Activated naive CD4-positive, alpha-beta T cell (primary cell): ENCODE data around the gene DNM2.

ENCODE experiments used
- DNase-seq, 4 experiments: peaks; one replicate each; lab custom pipeline; 2025; lab: John Stamatoyannopoulos, UW

The DNM2 gene

GRCh38 chr19:10780368-10780767, 62.5 kb downstream of the DNM2 start:
- no peak for DNase-seq

GRCh38 chr19:10782795-10783194, 64.9 kb downstream of the DNM2 start:
- DNase-seq, result no peak

DNA sequence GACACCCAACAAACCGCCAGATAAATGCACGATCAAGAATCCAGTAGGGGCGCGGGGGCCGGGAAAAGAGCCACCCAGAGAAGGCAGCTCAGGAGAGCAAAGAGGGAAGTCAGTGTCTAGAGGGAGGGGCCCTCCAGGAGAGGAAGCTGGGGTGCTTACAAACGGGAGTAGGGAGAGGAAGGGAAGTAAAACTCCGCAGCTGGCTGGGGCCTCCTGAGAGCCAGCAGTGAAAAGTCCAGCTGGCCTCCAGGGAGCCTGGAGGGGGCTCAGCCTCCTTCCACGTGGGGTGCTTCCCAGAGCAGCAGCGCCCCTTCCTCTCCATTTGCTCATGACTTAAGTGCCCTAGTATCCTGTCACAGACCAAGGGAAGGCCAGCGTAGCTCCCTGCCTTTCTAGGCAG, 66.4 kb downstream of the DNM2 start:
- DNase-seq, result no peak

GRCh38 chr19:10788146-10788545, 70.3 kb downstream of the DNM2 start:
- DNase-seq, result no peak

- DNase-seq, result no peak
Measured at GRCh38 chr19:10789866-10790265, 72.0 kb downstream of the DNM2 start.

GRCh38 chr19:10796653-10797052, 78.8 kb downstream of the DNM2 start:
- DNase-seq, result no peak

DNA sequence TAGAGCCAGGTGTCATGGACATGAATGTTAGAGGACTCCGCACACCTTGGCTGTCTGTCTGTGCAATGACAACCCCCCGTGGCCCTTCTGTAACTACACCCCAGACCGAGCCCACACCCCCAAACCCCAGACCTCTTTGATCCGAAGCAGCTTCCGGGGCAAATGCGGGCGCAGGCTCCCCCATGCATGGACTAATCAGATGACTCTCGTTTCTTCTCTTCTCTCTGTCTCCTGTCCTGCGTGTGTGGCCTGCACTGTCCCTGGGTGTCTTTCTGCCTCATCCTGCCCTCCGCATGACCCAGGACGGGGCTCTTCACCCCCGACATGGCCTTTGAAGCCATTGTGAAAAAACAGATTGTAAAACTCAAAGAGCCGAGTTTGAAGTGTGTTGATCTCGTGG, 79.2 kb downstream of the DNM2 start:
- peak in 1 of 4 experiments; percentile 15 for DNase-seq

- DNase-seq, result peak; percentile 21 to 38 (median 30)
Measured at GRCh38 chr19:10797541-10798256, 79.8 kb downstream of the DNM2 start.

- no peak for DNase-seq
Measured at GRCh38 chr19:10800488-10800887, 82.6 kb downstream of the DNM2 start.

DNA sequence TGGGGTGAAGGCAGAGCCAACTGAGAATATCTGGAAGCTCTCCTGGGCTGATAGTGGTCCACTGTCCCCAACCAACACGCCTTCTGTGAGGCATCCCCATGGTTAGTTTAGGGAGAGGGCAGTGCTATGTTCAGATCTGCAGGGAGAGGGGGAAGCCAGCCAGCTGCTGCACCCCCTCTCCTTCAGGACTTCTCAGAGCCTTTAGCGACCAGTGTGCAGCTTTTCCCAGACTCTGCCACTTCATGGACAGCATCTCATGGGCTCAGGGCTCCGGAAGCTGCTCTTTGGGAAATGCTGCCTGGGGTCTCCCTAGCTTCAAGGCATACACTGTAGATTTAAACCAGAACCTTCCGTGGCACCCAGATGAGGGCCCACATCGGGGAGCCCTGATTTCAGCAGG, 84.6 kb downstream of the DNM2 start:
- DNase-seq, result no peak

GRCh38 chr19:10803252-10803651, 85.4 kb downstream of the DNM2 start:
- no peak for DNase-seq

- DNase-seq, result no peak
Measured at GRCh38 chr19:10805065-10805757, 87.3 kb downstream of the DNM2 start.

DNA sequence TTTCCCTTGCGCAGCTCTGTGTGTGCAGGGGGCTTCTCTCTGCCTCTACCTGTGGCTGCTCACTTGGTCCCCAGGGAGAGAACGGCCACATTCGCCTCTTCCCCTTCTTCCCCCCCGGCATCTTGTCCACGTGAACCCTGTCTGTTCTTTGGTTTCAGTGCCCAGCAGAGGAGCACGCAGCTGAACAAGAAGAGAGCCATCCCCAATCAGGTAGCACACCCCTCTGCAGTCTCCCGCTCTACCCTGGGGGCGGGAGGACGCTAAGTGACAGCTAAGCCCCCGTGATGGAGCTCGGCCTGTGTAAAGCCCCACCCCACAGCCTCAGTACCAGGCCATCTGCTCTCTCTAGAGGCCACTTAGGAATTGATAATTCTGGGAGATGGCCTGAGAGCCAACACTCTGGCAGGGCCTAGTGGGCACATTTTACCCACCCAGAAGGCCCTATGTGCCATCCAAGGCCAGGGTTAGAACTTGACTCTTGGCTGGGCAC, 87.9 kb downstream of the DNM2 start:
- no peak for DNase-seq

GRCh38 chr19:10808937-10809649, 91.2 kb downstream of the DNM2 start:
- DNase-seq, result no peak

- no peak for DNase-seq
Measured at GRCh38 chr19:10809651-10810285, 91.9 kb downstream of the DNM2 start.

DNA sequence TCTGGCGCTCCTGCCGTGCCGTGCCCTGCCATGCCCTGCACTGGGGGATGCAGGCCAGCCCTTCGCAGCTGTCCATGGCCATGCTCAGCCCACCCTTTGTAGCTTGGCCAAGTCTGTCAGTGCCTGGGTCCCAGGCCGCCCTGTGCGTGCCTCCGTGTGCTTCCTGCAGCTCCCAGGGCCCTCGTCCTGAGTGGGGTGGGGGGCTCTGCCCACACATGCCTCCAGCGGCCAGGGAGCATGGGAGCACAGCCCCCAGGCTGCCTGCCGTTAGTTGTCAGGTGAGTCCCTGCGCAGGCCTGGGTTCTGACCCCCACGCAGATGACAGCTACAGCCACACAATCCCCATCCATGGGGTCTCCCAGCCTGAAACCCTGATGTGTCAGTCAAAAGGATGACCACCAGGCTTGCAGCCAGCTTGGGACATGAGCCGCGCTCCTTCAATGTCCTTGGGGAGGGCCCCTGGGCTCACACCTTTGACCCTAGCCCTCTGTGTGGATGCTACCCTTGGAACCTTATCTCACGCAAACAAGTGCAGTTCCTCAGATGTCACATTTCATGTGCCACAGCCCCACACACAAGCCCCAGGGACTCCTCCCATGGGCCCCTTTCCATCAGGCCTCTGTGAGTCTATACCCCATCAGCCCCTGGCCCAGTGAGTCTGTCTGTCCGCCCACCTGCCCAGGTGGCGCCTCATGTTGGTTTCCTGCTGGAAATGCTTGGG, 93.7 kb downstream of the DNM2 start:
- no peak for DNase-seq

DNA sequence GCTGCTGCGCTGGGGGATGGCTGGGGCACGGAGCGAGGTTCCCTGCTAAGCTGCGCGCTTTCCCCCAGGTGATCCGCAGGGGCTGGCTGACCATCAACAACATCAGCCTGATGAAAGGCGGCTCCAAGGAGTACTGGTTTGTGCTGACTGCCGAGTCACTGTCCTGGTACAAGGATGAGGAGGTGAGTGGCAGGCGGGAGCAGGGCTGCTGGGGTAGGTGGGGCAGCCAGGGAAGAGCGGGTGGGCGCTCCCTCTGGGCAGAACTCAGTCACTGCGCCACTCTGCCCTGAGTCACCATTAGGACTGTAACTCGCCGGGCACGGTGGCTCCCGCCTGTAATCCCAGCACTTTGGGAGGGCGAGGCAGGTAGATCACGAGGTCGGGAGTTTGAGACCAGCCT, 94.3 kb downstream of the DNM2 start:
- no peak for DNase-seq

- no peak for DNase-seq
Measured at GRCh38 chr19:10812902-10813404, 95.1 kb downstream of the DNM2 start.

- no peak for DNase-seq
Measured at GRCh38 chr19:10815007-10815536, 97.2 kb downstream of the DNM2 start.

DNA sequence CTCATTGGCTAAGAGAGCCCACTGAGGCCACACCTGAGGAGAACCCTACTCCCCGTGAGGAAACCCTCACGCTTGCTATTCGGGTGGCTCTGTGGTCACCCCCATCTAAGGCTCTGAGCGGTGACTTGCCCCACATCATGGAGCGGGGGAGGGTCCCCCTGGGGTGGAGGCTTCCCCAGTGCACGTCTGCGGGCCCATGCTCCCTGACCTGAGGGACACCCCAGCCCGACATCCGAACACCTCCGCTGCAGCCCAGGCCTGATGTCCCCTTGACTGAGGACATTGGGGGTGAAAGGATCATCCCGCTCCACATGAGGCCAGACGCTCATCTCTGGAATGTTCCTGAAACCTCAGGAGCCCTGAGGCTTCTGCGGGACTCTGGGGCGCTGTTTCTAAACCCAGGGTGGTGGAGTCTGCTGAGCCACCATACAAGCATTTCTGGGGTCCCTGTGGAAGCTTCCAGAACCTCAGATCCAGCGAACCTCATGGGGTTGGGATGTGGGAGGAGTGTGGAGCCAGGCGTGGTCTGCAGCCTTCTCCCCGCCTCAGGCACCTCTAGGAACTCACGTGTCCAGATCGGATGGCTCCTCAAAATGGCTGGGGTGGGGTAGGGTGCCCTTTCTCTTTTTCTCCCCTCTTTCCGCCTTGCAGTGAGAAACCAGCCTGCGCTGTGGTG, 98.2 kb downstream of the DNM2 start:
- no peak for DNase-seq

GRCh38 chr19:10816691-10817090, 98.8 kb downstream of the DNM2 start:
- DNase-seq, result no peak
